NCI-H748 treated with DMSO at 0.1 percent for 48 hours (cell line): ENCODE measurements around the gene ATXN10.

Experiments used
- DNase-seq: peaks from one replicate; lab custom pipeline; 2025; lab: John Stamatoyannopoulos, UW

Gene ATXN10

GRCh38 chr22:45891996-45892621 lies 220.5 kb downstream of the ATXN10 start:
- no peak for DNase-seq

GRCh38 chr22:45892681-45893461 lies 221.2 kb downstream of the ATXN10 start:
- no peak for DNase-seq

GRCh38 chr22:45893516-45893915 lies 221.9 kb downstream of the ATXN10 start:
- no peak for DNase-seq
